ENCODE results near the gene MGMT. TPM values are rescaled to one million over a fixed set of nuclear protein-coding genes. Genes with fewer than 3 reads are reported as not detected.
"Not testable (repeated sequence)": the region's sequence is repeated elsewhere in the genome, so short reads cannot be mapped to it uniquely, and the experiment has no call there.

The MGMT gene
- polyA plus RNA-seq, 1 donor from 2014 or later, result 0.94 TPM

- H3K4me3 ChIP-seq (ENCODE audit: low read length), result no peak overlapping the region
- H3F3A ChIP-seq (ENCODE audit: insufficient read depth, low read length, poor library complexity, severe bottlenecking), result no peaks in the 10 kb centered on the region
- H3K36me3 ChIP-seq (ENCODE audit: insufficient read depth, low read length), result no peaks in the 10 kb centered on the region
- no peaks in the 10 kb centered on the region for H3K9me3 ChIP-seq (ENCODE audit: low read length)
- H3K79me2 ChIP-seq (replicated peaks; ENCODE audit: insufficient read depth, low read length), result no peaks in the 10 kb centered on the region
- H4K20me1 ChIP-seq (ENCODE audit: insufficient read depth), result no peaks in the 10 kb centered on the region
- H3K9ac ChIP-seq (ENCODE audit: low read length), result no peak overlapping the region
- no peaks in the 10 kb centered on the region for H3K9me2 ChIP-seq (ENCODE audit: insufficient read depth, low read length)
- H3K27me3 ChIP-seq (ENCODE audit: insufficient read depth, low read depth, low read length), result no peaks in the 10 kb centered on the region
- no peak overlapping the region for H2AFZ ChIP-seq (ENCODE audit: low read depth, low read length)
- no peak for TF ChIP-seq EZH2 (IDR thresholded peaks at IDR 0.05; ENCODE audit: borderline replicate concordance, insufficient read depth, low read length, poor library complexity, severe bottlenecking)
- TF ChIP-seq REST (IDR thresholded peaks at IDR 0.05; ENCODE audit: borderline replicate concordance), result no peak
- TF ChIP-seq RAD21 (conservative IDR thresholded peaks at IDR 0.05), result no peak
- no peak overlapping the region for H3K4me2 ChIP-seq (ENCODE audit: low read length)
- H3K27ac ChIP-seq (ENCODE audit: low read length), result no peak overlapping the region
Observed at GRCh38 chr10:129426606-129427005, 40.4 kb upstream of the MGMT start.

GRCh38 chr10:129433266-129433665 lies 33.8 kb upstream of the MGMT start:
- H3K27ac ChIP-seq (ENCODE audit: low read length), result no peak overlapping the region
- no peaks in the 10 kb centered on the region for H3K79me2 ChIP-seq (replicated peaks; ENCODE audit: insufficient read depth, low read length)
- no peaks in the 10 kb centered on the region for H3K27me3 ChIP-seq (ENCODE audit: insufficient read depth, low read depth, low read length)
- no peak overlapping the region for H3K4me2 ChIP-seq (ENCODE audit: low read length)
- no peak overlapping the region for H3K4me3 ChIP-seq (ENCODE audit: low read length)
- H2AFZ ChIP-seq (ENCODE audit: low read depth, low read length), result no peak overlapping the region
- H3K9me3 ChIP-seq (ENCODE audit: low read length), result no peaks in the 10 kb centered on the region
- no peaks in the 10 kb centered on the region for H3K36me3 ChIP-seq (ENCODE audit: insufficient read depth, low read length)
- no peaks in the 10 kb centered on the region for H4K20me1 ChIP-seq (ENCODE audit: insufficient read depth)
- no peak for TF ChIP-seq REST (IDR thresholded peaks at IDR 0.05; ENCODE audit: borderline replicate concordance)
- TF ChIP-seq CTCF (IDR thresholded peaks at IDR 0.05; ENCODE audit: poor library complexity, severe bottlenecking), result no peak
- TF ChIP-seq TAF1 (IDR thresholded peaks at IDR 0.05; ENCODE audit: low read depth), result no peak
- TF ChIP-seq SMC3 (conservative IDR thresholded peaks at IDR 0.05; ENCODE audit: poor library complexity), result no peak
- no peak for TF ChIP-seq EZH2 (IDR thresholded peaks at IDR 0.05; ENCODE audit: borderline replicate concordance, insufficient read depth, low read length, poor library complexity, severe bottlenecking)
- no peak for TF ChIP-seq POLR2AphosphoS5 (IDR thresholded peaks at IDR 0.05)
- TF ChIP-seq EP300 (conservative IDR thresholded peaks at IDR 0.05; ENCODE audit: poor library complexity, severe bottlenecking), result no peak
- TF ChIP-seq MXI1 (conservative IDR thresholded peaks at IDR 0.05; ENCODE audit: poor library complexity, severe bottlenecking), result no peak
- TF ChIP-seq RAD21 (conservative IDR thresholded peaks at IDR 0.05), result no peak
- H3F3A ChIP-seq (ENCODE audit: insufficient read depth, low read length, poor library complexity, severe bottlenecking), result no peaks in the 10 kb centered on the region
- H3K9me2 ChIP-seq (ENCODE audit: insufficient read depth, low read length), result no peaks in the 10 kb centered on the region
- no peak overlapping the region for H3K9ac ChIP-seq (ENCODE audit: low read length)

GRCh38 chr10:129435724-129436123 lies 31.3 kb upstream of the MGMT start:
- H3F3A ChIP-seq (ENCODE audit: insufficient read depth, low read length, poor library complexity, severe bottlenecking); H3K9me2 ChIP-seq (ENCODE audit: insufficient read depth, low read length); H3K79me2 ChIP-seq (replicated peaks; ENCODE audit: insufficient read depth, low read length); H3K27ac ChIP-seq (ENCODE audit: low read length); H2AFZ ChIP-seq (ENCODE audit: low read depth, low read length); H3K4me2 ChIP-seq (ENCODE audit: low read length); H3K27me3 ChIP-seq (ENCODE audit: insufficient read depth, low read depth, low read length); H3K9ac ChIP-seq (ENCODE audit: low read length); H3K36me3 ChIP-seq (ENCODE audit: insufficient read depth, low read length); H4K20me1 ChIP-seq (ENCODE audit: insufficient read depth); H3K9me3 ChIP-seq (ENCODE audit: low read length); H3K4me3 ChIP-seq (ENCODE audit: low read length): not testable (repeated sequence)

All from neural cell (in vitro differentiated cells).